Measurements from ENCODE around the gene NTN3. TPM values are rescaled to one million over a fixed set of nuclear protein-coding genes. Genes with fewer than 3 reads are reported as not detected.

Gene NTN3
- total RNA-seq, 4 donors from 2014 or later: 0.39 TPM; not detected in 3

- TF ChIP-seq EP300 (IDR thresholded peaks at IDR 0.05) (no peak), CTCF (IDR thresholded peaks at IDR 0.05) (no peak), POLR2A (IDR thresholded peaks at IDR 0.05) (no peak)
- Histone ChIP-seq H3K4me1 (peaks cover 0 to 20% (median 9%) of the 10 kb centered on the region in 4 donors), H3K9me3 (no peaks in the 10 kb centered on the region), H3K27me3 (peaks cover 0 to 1% of the 10 kb centered on the region in 2 donors), H3K27ac (no peak overlapping the region), H3K36me3 (peaks cover 0 to 2% (median 0%) of the 10 kb centered on the region in 3 donors), H3K4me3 (no peak overlapping the region)
- DNase-seq (ENCODE audit: low spot score in 2 of 2): no peak
- 91 to 92% methylated on average over 5 to 20 of the region's 23 CpGs for WGBS, 2 donors
Measured at GRCh38 chr16:2462031-2462866, 8.8 kb upstream of the NTN3 start.

- no peak for DNase-seq (ENCODE audit: low spot score in 2 of 2)
Measured at GRCh38 chr16:2464333-2464732, 6.8 kb upstream of the NTN3 start.

GRCh38 chr16:2465653-2466415, 5.3 kb upstream of the NTN3 start:
- Histone ChIP-seq H3K4me3 (no peak overlapping the region), H3K27ac (no peak overlapping the region), H3K4me1 (peaks cover 0 to 38% (median 20%) of the 10 kb centered on the region in 4 donors), H3K9me3 (no peaks in the 10 kb centered on the region), H3K27me3 (peaks cover 0 to 31% of the 10 kb centered on the region in 2 donors), H3K36me3 (no peaks in the 10 kb centered on the region)
- TF ChIP-seq POLR2A (IDR thresholded peaks at IDR 0.05) (no peak), EP300 (IDR thresholded peaks at IDR 0.05) (no peak), CTCF (IDR thresholded peaks at IDR 0.05) (no peak)
- WGBS, 2 donors: 80 to 81% methylated on average over 11 to 12 of the region's 12 CpGs
- DNase-seq (ENCODE audit: low spot score in 2 of 2): no peak

More at GRCh38 chr16:2464333-2464732, 6.8 kb upstream of the NTN3 start:
- no peak overlapping the region for H3K4me3 ChIP-seq
- H3K36me3 ChIP-seq: no peaks in the 10 kb centered on the region
- peaks cover 0 to 34% (median 21%) of the 10 kb centered on the region in 4 donors for H3K4me1 ChIP-seq
- TF ChIP-seq POLR2A (IDR thresholded peaks at IDR 0.05): no peak
- no peak for TF ChIP-seq EP300 (IDR thresholded peaks at IDR 0.05)
- no peak for TF ChIP-seq CTCF (IDR thresholded peaks at IDR 0.05)
- 61 to 66% methylated on average over 4 to 8 of the region's 12 CpGs for WGBS, 2 donors
- H3K27ac ChIP-seq: no peak overlapping the region
- H3K9me3 ChIP-seq: no peaks in the 10 kb centered on the region
- peaks cover 0 to 16% of the 10 kb centered on the region in 2 donors for H3K27me3 ChIP-seq

GRCh38 chr16:2466667-2467527, 4.2 kb upstream of the NTN3 start:
- Histone ChIP-seq H3K9me3 (no peaks in the 10 kb centered on the region), H3K36me3 (no peaks in the 10 kb centered on the region), H3K27me3 (peaks cover 0 to 40% of the 10 kb centered on the region in 2 donors), H3K4me3 (peak overlapping the region in 2 of 4 donors; percentile 33 to 61), H3K4me1 (peaks cover 0 to 48% (median 31%) of the 10 kb centered on the region in 4 donors), H3K27ac (peak overlapping the region in 2 of 4 donors; percentile 46 to 80)
- 75 to 83% methylated on average over 28 to 29 of the region's 29 CpGs for WGBS, 2 donors
- no peak for TF ChIP-seq EP300 (IDR thresholded peaks at IDR 0.05)
- no peak for TF ChIP-seq CTCF (IDR thresholded peaks at IDR 0.05)
- no peak for TF ChIP-seq POLR2A (IDR thresholded peaks at IDR 0.05)
- no peak for DNase-seq (ENCODE audit: low spot score in 2 of 2)

Data from tibial nerve (tissue), 4 donors.